ENCODE measurements around the gene NAALADL2. TPM values are rescaled to one million over a fixed set of nuclear protein-coding genes. Genes with fewer than 3 reads are reported as not detected.

NAALADL2 gene
- total RNA-seq, 2 donors from 2014 or later, result 6.2 to 14.5 TPM

DNA sequence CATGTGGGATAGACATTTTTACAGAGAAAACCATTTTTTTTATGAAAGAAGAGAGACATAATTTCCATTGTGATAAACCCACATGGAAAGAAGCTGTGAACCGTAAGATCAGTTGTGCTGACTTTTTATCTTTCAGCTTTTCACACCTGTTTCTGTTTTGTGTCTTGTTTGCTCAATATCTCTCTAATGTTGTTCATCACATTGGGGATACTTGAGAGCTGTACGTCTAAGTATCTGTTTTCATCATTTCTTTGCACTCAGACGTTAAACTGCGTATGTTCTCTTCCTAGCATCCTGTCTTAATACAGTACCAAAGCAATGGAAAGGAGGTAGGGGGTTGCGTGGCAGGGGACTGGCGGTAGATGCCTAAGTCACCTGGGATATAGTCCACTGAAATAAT lies 449.0 kb downstream of the NAALADL2 start:
- H3K27ac ChIP-seq, result peak overlapping the region in 1 of 4 donors; percentile 50
- WGBS, 2 donors, result 46 to 47% methylated on average over 6 of the region's 6 CpGs

DNA sequence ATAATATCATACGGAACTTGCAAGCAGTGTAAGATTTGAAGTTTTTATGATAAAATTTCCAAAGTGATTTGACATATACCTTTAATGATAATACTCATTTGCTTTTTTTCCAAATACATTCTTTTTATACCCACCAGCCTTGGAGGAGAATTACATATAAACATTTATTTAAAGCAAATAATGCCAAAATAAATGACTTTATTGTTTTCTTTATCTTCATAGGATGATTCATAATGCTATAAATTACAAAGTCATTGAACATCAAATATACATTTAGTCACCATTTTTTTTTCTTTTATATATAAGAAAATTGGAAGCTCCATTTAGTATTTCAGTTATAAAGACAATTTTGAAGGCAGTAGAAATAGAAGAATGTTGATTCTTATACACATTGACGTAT lies 450.9 kb downstream of the NAALADL2 start:
- intact Hi-C loops (cut with DNase I), result no loop called here
- Histone ChIP-seq H3K27ac (no peak overlapping the region), H3K4me1 (peaks cover 9% of the 10 kb centered on the region), H3K4me3 (no peak overlapping the region), H3K27me3 (no peaks in the 10 kb centered on the region), H3K36me3 (replicated peaks in 1 of 2; ENCODE audit: insufficient read depth in 1 of 2, low read depth in 2 of 2) (no peaks in the 10 kb centered on the region), H3K9me3 (no peaks in the 10 kb centered on the region)
- no peak for DNase-seq
- WGBS, 2 donors, result 91% methylated on average over 2 of the region's 2 CpGs
- ATAC-seq, result no peak
- TF ChIP-seq POLR2A (IDR thresholded peaks at IDR 0.05), result no peak
- TF ChIP-seq, protein P1, sequence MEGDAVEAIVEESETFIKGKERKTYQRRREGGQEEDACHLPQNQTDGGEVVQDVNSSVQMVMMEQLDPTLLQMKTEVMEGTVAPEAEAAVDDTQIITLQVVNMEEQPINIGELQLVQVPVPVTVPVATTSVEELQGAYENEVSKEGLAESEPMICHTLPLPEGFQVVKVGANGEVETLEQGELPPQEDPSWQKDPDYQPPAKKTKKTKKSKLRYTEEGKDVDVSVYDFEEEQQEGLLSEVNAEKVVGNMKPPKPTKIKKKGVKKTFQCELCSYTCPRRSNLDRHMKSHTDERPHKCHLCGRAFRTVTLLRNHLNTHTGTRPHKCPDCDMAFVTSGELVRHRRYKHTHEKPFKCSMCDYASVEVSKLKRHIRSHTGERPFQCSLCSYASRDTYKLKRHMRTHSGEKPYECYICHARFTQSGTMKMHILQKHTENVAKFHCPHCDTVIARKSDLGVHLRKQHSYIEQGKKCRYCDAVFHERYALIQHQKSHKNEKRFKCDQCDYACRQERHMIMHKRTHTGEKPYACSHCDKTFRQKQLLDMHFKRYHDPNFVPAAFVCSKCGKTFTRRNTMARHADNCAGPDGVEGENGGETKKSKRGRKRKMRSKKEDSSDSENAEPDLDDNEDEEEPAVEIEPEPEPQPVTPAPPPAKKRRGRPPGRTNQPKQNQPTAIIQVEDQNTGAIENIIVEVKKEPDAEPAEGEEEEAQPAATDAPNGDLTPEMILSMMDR (IDR thresholded peaks at IDR 0.05), result no peak

More for the DNA sequence above, 449.0 kb downstream of the NAALADL2 start:
- intact Hi-C loops (cut with DNase I), result no loop called here
- Histone ChIP-seq H3K27me3 (no peaks in the 10 kb centered on the region), H3K36me3 (replicated peaks in 1 of 2; ENCODE audit: insufficient read depth in 1 of 2, low read depth in 2 of 2) (no peaks in the 10 kb centered on the region), H3K9me3 (no peaks in the 10 kb centered on the region), H3K4me1 (peaks cover 9% of the 10 kb centered on the region), H3K4me3 (no peak overlapping the region)
- TF ChIP-seq, protein P1 (IDR thresholded peaks at IDR 0.05), result no peak
- no peak for TF ChIP-seq POLR2A (IDR thresholded peaks at IDR 0.05)
- ATAC-seq, result no peak
- DNase-seq, result no peak

DNA sequence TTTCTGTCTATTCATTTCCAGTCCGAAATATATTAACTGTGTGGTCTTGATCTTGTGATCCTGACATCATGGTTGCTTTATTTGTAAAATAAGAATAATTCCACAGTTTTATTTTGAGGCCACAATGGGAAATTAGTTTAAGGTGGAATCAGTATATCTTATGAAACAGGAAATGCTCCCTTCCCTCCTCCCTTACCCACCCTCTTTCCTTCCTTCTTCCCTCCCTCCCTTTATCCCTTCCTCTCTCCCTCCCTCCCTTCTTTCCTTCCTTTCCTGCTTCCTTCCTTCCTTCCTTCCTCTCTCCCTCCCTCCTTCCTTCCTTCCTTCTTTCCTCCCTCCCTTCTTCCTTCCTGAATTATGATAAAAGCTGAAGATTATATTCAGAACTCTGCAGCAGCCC lies 452.3 kb downstream of the NAALADL2 start:
- no peak for ATAC-seq
- H3K4me1 ChIP-seq, result peaks cover 9% of the 10 kb centered on the region
- no peak overlapping the region for H3K4me3 ChIP-seq
- no peaks in the 10 kb centered on the region for H3K9me3 ChIP-seq
- intact Hi-C loops (cut with DNase I), result no loop called here
- no peak for TF ChIP-seq POLR2A (IDR thresholded peaks at IDR 0.05)
- TF ChIP-seq, protein P1 (IDR thresholded peaks at IDR 0.05), result no peak
- DNase-seq, result no peak
- WGBS, 2 donors, result 82 to 87% methylated on average over 1 of the region's 1 CpG
- H3K36me3 ChIP-seq (replicated peaks in 1 of 2; ENCODE audit: insufficient read depth in 1 of 2, low read depth in 2 of 2), result no peaks in the 10 kb centered on the region
- H3K27me3 ChIP-seq, result no peaks in the 10 kb centered on the region
- no peak overlapping the region for H3K27ac ChIP-seq

DNA sequence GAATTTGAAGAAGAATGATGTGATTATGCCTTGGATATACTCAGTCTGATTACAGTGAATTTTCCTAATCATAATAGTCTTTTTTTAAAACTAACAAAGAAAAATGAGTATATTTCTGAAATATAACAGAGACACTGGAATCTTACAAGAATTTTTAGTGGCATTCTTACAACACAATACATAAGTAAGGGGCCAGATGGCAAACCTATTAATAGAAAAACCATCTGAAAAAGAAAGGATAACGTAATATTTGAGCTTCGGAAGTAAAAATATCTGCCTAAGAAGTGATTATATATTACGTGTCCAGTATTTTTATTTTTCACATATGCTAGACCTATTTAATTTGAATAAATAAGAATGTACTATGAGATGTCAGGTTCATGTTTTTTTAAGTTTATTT lies 452.8 kb downstream of the NAALADL2 start:
- TF ChIP-seq POLR2A (IDR thresholded peaks at IDR 0.05), result no peak
- TF ChIP-seq, protein P1 (IDR thresholded peaks at IDR 0.05), result no peak
- Histone ChIP-seq H3K27me3 (no peaks in the 10 kb centered on the region), H3K36me3 (replicated peaks in 1 of 2; ENCODE audit: insufficient read depth in 1 of 2, low read depth in 2 of 2) (no peaks in the 10 kb centered on the region), H3K4me3 (no peak overlapping the region), H3K4me1 (peaks cover 9% of the 10 kb centered on the region), H3K9me3 (no peaks in the 10 kb centered on the region), H3K27ac (no peak overlapping the region)
- ATAC-seq, result no peak
- WGBS, 2 donors, result 71 to 86% methylated on average over 3 of the region's 3 CpGs
- intact Hi-C loops (cut with DNase I), result no loop called here
- DNase-seq, result no peak

DNA sequence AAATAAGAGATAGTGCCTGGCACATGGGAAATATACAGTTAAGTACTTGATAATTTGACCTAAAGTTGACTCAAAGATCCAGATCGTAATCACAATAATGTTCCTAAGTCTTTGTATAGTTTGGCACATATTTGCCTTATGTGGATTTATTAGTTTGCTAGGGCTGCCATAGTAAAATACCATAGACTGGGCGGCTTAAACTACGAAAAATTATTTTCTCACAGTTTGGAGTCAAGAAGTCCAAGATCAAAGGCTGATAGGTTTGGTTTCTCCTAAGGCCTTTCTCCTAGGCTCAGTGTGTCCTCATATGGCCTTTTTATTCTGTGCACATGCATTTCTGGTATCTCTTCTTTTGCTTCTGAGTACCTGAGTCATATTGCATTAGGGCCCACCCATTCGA lies 453.7 kb downstream of the NAALADL2 start:
- ATAC-seq, result no peak
- TF ChIP-seq, protein P1 (IDR thresholded peaks at IDR 0.05), result no peak
- no peak for TF ChIP-seq POLR2A (IDR thresholded peaks at IDR 0.05)

More for the DNA sequence above, 453.7 kb downstream of the NAALADL2 start:
- intact Hi-C loops (cut with DNase I), result no loop called here
- no peaks in the 10 kb centered on the region for H3K36me3 ChIP-seq (replicated peaks in 1 of 2; ENCODE audit: insufficient read depth in 1 of 2, low read depth in 2 of 2)
- no peak overlapping the region for H3K27ac ChIP-seq
- peaks cover 6% of the 10 kb centered on the region for H3K4me1 ChIP-seq
- 73 to 79% methylated on average over 4 of the region's 4 CpGs for WGBS, 2 donors
- H3K27me3 ChIP-seq, result no peaks in the 10 kb centered on the region
- DNase-seq, result no peak
- no peak overlapping the region for H3K4me3 ChIP-seq
- no peaks in the 10 kb centered on the region for H3K9me3 ChIP-seq

Data from body of pancreas (tissue), 4 donors.